Activated T-cell treated with anti-CD3 and anti-CD28 coated beads, Interleukin-2, amount 50 U/mL, for 24 hours (primary cell): ENCODE results near the gene ARHGAP8.
"Not testable (repeated sequence)": the region's sequence is repeated elsewhere in the genome, so short reads cannot be mapped to it uniquely, and the experiment has no call there.

ENCODE experiments used
- DNase-seq: peaks from one replicate; pipeline ENCODE4 v3.0.0-alpha.2; 2020
- H3K27ac Mint-ChIP-seq: 2 replicates; pipeline ENCODE4 v1.8.0; 2020; ENCODE audit warnings: mild to moderate bottlenecking, mixed read lengths
- H3K27me3 Mint-ChIP-seq: 2 replicates; pipeline ENCODE4 v1.8.0; 2020; ENCODE audit warnings: mixed read lengths
- H3K36me3 Mint-ChIP-seq: 2 replicates; pipeline ENCODE4 v1.8.0; 2020; ENCODE audit warnings: low read depth, mixed read lengths
- H3K4me1 Mint-ChIP-seq: 2 replicates; pipeline ENCODE4 v1.8.0; 2020; ENCODE audit warnings: low read depth, mixed read lengths
- H3K4me3 Mint-ChIP-seq: 2 replicates; pipeline ENCODE4 v1.8.0; 2020; ENCODE audit warnings: mild to moderate bottlenecking, moderate library complexity, mixed read lengths
- H3K9me3 Mint-ChIP-seq: 2 replicates; pipeline ENCODE4 v1.8.0; 2020; ENCODE audit warnings: mixed read lengths

The ARHGAP8 gene

GRCh38 chr22:44787832-44788231 lies 35.5 kb downstream of the ARHGAP8 start:
- Mint-ChIP-seq H3K36me3 (no peaks in the 10 kb centered on the region), H3K27ac (no peak overlapping the region), H3K9me3 (no peaks in the 10 kb centered on the region), H3K27me3 (peaks cover 18% of the 10 kb centered on the region), H3K4me1 (no peaks in the 10 kb centered on the region), H3K4me3 (no peak overlapping the region)
- no peak for DNase-seq

- H3K9me3 Mint-ChIP-seq = no peaks in the 10 kb centered on the region
- H3K4me1 Mint-ChIP-seq = no peaks in the 10 kb centered on the region
- H3K36me3 Mint-ChIP-seq = no peaks in the 10 kb centered on the region
- no peaks in the 10 kb centered on the region for H3K27me3 Mint-ChIP-seq
- no peak for DNase-seq
- no peak overlapping the region for H3K4me3 Mint-ChIP-seq
- no peak overlapping the region for H3K27ac Mint-ChIP-seq
These were observed 40.7 kb downstream of the ARHGAP8 start for GRCh38 chr22:44793106-44793505.

GRCh38 chr22:44793506-44794172 lies 41.3 kb downstream of the ARHGAP8 start:
- no peak overlapping the region for H3K4me3 Mint-ChIP-seq
- no peaks in the 10 kb centered on the region for H3K27me3 Mint-ChIP-seq
- no peak for DNase-seq
- no peak overlapping the region for H3K27ac Mint-ChIP-seq
- no peaks in the 10 kb centered on the region for H3K4me1 Mint-ChIP-seq
- H3K9me3 Mint-ChIP-seq = no peaks in the 10 kb centered on the region
- H3K36me3 Mint-ChIP-seq = no peaks in the 10 kb centered on the region

- DNase-seq = no peak
- Mint-ChIP-seq H3K4me1 (no peaks in the 10 kb centered on the region), H3K27me3 (no peaks in the 10 kb centered on the region), H3K27ac (no peak overlapping the region), H3K4me3 (no peak overlapping the region), H3K9me3 (no peaks in the 10 kb centered on the region), H3K36me3 (no peaks in the 10 kb centered on the region)
These were observed 43.6 kb downstream of the ARHGAP8 start for GRCh38 chr22:44795701-44796630.

GRCh38 chr22:44797181-44797725 lies 44.9 kb downstream of the ARHGAP8 start:
- no peak for DNase-seq
- Mint-ChIP-seq H3K9me3 (no peaks in the 10 kb centered on the region), H3K36me3 (no peaks in the 10 kb centered on the region), H3K4me1 (peaks cover 3% of the 10 kb centered on the region), H3K27ac (no peak overlapping the region), H3K27me3 (peaks cover 4% of the 10 kb centered on the region), H3K4me3 (no peak overlapping the region)

- no peak overlapping the region for H3K27ac Mint-ChIP-seq
- DNase-seq = no peak
- peaks cover 4% of the 10 kb centered on the region for H3K27me3 Mint-ChIP-seq
- no peaks in the 10 kb centered on the region for H3K9me3 Mint-ChIP-seq
- no peaks in the 10 kb centered on the region for H3K36me3 Mint-ChIP-seq
- H3K4me1 Mint-ChIP-seq = peaks cover 5% of the 10 kb centered on the region
- no peak overlapping the region for H3K4me3 Mint-ChIP-seq
These were observed 46.9 kb downstream of the ARHGAP8 start for GRCh38 chr22:44799077-44799945.

- H3K4me1 Mint-ChIP-seq, H3K27me3 Mint-ChIP-seq, H3K9me3 Mint-ChIP-seq, H3K36me3 Mint-ChIP-seq, DNase-seq, H3K4me3 Mint-ChIP-seq, H3K27ac Mint-ChIP-seq: not testable (repeated sequence)
These were observed 47.7 kb downstream of the ARHGAP8 start for GRCh38 chr22:44799946-44800634.

GRCh38 chr22:44801476-44801875 lies 49.1 kb downstream of the ARHGAP8 start:
- no peak for DNase-seq
- Mint-ChIP-seq H3K27me3 (peaks cover 6% of the 10 kb centered on the region), H3K4me1 (peaks cover 5% of the 10 kb centered on the region), H3K36me3 (no peaks in the 10 kb centered on the region), H3K4me3 (no peak overlapping the region), H3K27ac (no peak overlapping the region), H3K9me3 (no peaks in the 10 kb centered on the region)

GRCh38 chr22:44802071-44802700 lies 49.8 kb downstream of the ARHGAP8 start:
- H3K4me1 Mint-ChIP-seq = peaks cover 5% of the 10 kb centered on the region
- peaks cover 6% of the 10 kb centered on the region for H3K27me3 Mint-ChIP-seq
- no peaks in the 10 kb centered on the region for H3K36me3 Mint-ChIP-seq
- H3K27ac Mint-ChIP-seq = no peak overlapping the region
- H3K4me3 Mint-ChIP-seq = no peak overlapping the region
- no peak for DNase-seq
- H3K9me3 Mint-ChIP-seq = no peaks in the 10 kb centered on the region

GRCh38 chr22:44802956-44803355 lies 50.6 kb downstream of the ARHGAP8 start:
- Mint-ChIP-seq H3K27ac (no peak overlapping the region), H3K4me3 (no peak overlapping the region), H3K36me3 (no peaks in the 10 kb centered on the region)

GRCh38 chr22:44804327-44804726 lies 52.0 kb downstream of the ARHGAP8 start:
- H3K4me1 Mint-ChIP-seq = peaks cover 5% of the 10 kb centered on the region
- no peak for DNase-seq
- peaks cover 6% of the 10 kb centered on the region for H3K27me3 Mint-ChIP-seq
- no peak overlapping the region for H3K4me3 Mint-ChIP-seq
- H3K9me3 Mint-ChIP-seq = no peaks in the 10 kb centered on the region
- H3K36me3 Mint-ChIP-seq = no peaks in the 10 kb centered on the region
- no peak overlapping the region for H3K27ac Mint-ChIP-seq

More at GRCh38 chr22:44802956-44803355, 50.6 kb downstream of the ARHGAP8 start:
- peaks cover 6% of the 10 kb centered on the region for H3K27me3 Mint-ChIP-seq
- no peaks in the 10 kb centered on the region for H3K9me3 Mint-ChIP-seq
- DNase-seq = no peak
- H3K4me1 Mint-ChIP-seq = peaks cover 5% of the 10 kb centered on the region

GRCh38 chr22:44805711-44806110 lies 53.3 kb downstream of the ARHGAP8 start:
- no peaks in the 10 kb centered on the region for H3K9me3 Mint-ChIP-seq
- H3K4me3 Mint-ChIP-seq = no peak overlapping the region
- H3K4me1 Mint-ChIP-seq = peaks cover 5% of the 10 kb centered on the region

GRCh38 chr22:44807232-44807631 lies 54.9 kb downstream of the ARHGAP8 start:
- no peak for DNase-seq
- Mint-ChIP-seq H3K4me3 (no peak overlapping the region), H3K9me3 (no peaks in the 10 kb centered on the region), H3K4me1 (peaks cover 2% of the 10 kb centered on the region), H3K27ac (no peak overlapping the region), H3K36me3 (no peaks in the 10 kb centered on the region), H3K27me3 (peaks cover 6% of the 10 kb centered on the region)

More at GRCh38 chr22:44805711-44806110, 53.3 kb downstream of the ARHGAP8 start:
- DNase-seq = no peak
- H3K27me3 Mint-ChIP-seq = peaks cover 9% of the 10 kb centered on the region
- H3K27ac Mint-ChIP-seq = no peak overlapping the region
- no peaks in the 10 kb centered on the region for H3K36me3 Mint-ChIP-seq
